Muscle layer of duodenum (tissue), 2 donors: ENCODE measurements around the gene CSNK1D.

Source experiments
- H3K27ac ChIP-seq: one replicate; pipeline ENCODE4 v1.7.0; 2013; ENCODE audit warnings: mild to moderate bottlenecking, low read length
- H3K27me3 ChIP-seq: one replicate; pipeline ENCODE4 v1.7.0; 2013; ENCODE audit warnings: low read depth, mild to moderate bottlenecking, control low read depth, low read length
- H3K36me3 ChIP-seq, 2 donors: one replicate each; pipeline ENCODE4 v1.7.0; 2013; ENCODE audit warnings: low read length in 2 of 2, control low read depth in 1 of 2, mild to moderate bottlenecking in 1 of 2; ENCODE audit not compliant: insufficient read depth in 2 of 2, control insufficient read depth in 1 of 2
- H3K4me1 ChIP-seq, 2 donors: one replicate each; pipeline ENCODE4 v1.7.0; 2013; ENCODE audit warnings: low read length in 2 of 2, mild to moderate bottlenecking in 2 of 2, control low read depth in 1 of 2, moderate library complexity in 1 of 2; ENCODE audit not compliant: insufficient read depth in 2 of 2, control insufficient read depth in 1 of 2
- H3K4me3 ChIP-seq, 2 donors: one replicate each; pipeline ENCODE4 v1.7.0; 2013; ENCODE audit warnings: low read length in 2 of 2, low read depth in 1 of 2, mild to moderate bottlenecking in 1 of 2
- H3K9me3 ChIP-seq, 2 donors: one replicate each; pipeline ENCODE4 v1.7.0; 2013; ENCODE audit warnings: low read length in 2 of 2, control low read depth in 1 of 2, mild to moderate bottlenecking in 1 of 2; ENCODE audit not compliant: control insufficient read depth in 1 of 2
- donor health status: healthy.

CSNK1D gene

DNA sequence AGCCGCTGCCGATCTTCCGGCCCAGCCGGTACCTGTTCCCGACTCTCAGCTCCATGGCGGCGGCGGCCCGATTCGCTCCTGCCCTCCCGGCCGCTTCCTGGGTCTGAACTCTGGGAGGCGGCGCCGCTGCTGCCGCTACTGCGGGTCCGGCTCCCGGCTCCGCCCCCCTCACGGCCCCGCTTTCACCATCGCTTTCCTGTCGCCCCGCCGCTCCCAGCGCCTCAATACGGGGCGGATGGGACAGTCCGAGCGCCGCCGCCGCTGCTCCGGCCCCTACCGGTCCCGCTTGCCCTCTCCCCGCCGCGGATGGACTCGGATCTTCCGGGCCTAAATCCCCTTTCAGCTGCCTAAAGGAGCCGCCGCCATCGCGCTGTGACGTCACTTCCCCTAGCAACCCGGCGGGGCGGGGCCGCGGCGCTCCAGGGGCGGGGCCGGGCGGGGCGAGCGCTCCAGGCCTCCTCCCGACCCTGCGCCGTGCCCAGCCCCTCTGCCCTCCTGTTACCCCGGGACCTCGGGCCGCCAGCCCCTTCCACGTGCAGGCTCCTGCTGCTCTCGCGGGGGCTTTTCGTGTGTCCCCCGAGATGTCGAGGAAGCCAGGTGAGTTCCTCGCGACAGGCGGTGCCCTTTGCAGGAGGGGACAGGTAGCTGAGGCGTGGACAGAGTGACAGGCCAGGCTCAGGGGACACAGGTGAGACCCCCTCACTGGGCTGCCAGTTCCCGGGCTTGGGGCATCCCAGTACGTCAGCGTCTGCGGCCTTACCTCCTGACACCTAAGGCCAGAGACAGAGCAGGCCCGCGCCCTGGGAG is at the start of gene CSNK1D:
TSS of gene CSNK1D (minus strand) at position 374 of the 807 bp plus-strand sequence. CDS start at position 55, 319 bp downstream.
- H3K27me3 ChIP-seq, result no peaks in the 10 kb centered on the region
- H3K36me3 ChIP-seq, result peaks cover 6 to 13% of the 10 kb centered on the region in 2 donors
- peak within 1 kb of the TSS; percentile 74 to 88 for H3K4me3 ChIP-seq
- peaks cover 18 to 53% of the 10 kb centered on the region in 2 donors for H3K4me1 ChIP-seq
- H3K27ac ChIP-seq, result peak within 1 kb of the TSS; percentile 86
- H3K9me3 ChIP-seq, result no peaks in the 10 kb centered on the region

DNA sequence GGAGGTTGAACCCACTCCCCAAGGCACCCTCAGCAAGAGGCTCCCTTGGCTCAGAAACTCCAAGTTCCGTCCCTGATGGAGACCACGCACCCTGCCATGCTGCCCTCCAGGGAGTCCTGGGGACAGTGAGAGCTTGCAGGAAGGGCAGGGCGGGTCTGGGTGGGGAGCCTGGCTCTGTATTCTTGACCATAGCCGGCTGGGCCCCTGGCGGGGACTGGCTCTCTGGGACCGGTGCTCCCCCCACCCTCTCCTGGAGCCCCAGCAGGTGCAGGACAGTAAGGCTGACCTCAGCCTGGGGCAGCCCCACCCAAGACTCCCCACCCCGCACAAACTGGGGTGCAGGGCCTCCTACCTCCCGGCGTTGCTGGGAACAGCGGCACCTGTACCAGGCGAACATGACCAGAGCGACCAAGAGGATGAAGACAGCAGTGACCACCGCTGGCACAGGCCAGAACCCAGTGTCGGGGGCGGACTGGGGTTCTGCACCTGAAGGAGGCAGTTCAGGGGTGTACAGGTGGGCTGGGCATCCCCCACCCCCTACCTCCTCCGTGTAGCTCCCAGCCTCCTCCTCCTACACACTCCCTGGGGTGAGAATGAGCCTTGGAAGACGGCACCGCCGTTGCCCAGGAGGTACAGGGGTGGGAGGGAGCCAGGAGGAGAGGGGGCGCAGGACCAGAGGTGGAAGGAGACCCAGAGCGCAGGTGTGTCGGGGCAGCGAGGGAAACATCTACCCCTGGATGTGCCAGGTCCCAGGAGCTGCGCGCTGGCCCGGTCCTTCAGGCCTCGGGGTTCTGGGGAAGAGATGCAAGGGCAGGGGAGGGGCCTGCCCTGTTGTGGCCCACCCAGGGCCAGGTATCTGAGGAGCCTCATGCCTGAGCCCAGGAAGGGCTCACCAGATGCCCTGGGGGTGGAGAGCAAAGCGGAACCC is 49.3 kb upstream of the CSNK1D start:
- Histone ChIP-seq H3K27ac (no peak overlapping the region), H3K36me3 (peaks cover 0 to 6% of the 10 kb centered on the region in 2 donors), H3K27me3 (no peaks in the 10 kb centered on the region), H3K9me3 (no peaks in the 10 kb centered on the region), H3K4me3 (no peak overlapping the region), H3K4me1 (peaks cover 0 to 9% of the 10 kb centered on the region in 2 donors)

DNA sequence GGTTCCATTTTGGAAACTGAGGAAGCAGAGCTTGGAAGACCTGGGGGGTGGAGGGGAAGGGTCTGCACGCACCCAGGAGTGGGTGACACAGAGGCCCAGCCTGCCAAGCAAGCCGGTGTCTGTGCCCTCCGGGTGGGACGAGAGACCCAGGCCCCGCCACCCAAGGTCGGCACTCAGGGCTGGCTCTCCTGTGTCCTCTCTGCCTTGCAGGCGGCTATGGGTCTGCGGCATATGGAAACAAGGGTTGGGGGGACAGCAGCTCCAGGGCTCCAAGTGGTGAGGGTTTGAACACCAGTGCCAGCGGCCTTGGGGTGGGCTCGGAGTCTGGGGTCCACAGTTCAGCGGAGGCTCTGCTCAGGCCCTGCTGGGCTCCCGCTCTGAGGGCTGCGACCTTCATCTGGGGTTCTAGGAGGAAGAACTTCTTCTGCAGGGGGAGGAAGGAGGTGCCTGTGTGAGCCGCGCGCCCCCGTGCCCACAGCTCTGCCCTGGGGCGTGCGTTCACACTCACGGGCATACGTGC is 48.5 kb upstream of the CSNK1D start:
- no peaks in the 10 kb centered on the region for H3K9me3 ChIP-seq
- peaks cover 0 to 9% of the 10 kb centered on the region in 2 donors for H3K4me1 ChIP-seq
- H3K27me3 ChIP-seq, result no peaks in the 10 kb centered on the region
- no peak overlapping the region for H3K4me3 ChIP-seq
- no peak overlapping the region for H3K27ac ChIP-seq
- peaks cover 0 to 6% of the 10 kb centered on the region in 2 donors for H3K36me3 ChIP-seq

DNA sequence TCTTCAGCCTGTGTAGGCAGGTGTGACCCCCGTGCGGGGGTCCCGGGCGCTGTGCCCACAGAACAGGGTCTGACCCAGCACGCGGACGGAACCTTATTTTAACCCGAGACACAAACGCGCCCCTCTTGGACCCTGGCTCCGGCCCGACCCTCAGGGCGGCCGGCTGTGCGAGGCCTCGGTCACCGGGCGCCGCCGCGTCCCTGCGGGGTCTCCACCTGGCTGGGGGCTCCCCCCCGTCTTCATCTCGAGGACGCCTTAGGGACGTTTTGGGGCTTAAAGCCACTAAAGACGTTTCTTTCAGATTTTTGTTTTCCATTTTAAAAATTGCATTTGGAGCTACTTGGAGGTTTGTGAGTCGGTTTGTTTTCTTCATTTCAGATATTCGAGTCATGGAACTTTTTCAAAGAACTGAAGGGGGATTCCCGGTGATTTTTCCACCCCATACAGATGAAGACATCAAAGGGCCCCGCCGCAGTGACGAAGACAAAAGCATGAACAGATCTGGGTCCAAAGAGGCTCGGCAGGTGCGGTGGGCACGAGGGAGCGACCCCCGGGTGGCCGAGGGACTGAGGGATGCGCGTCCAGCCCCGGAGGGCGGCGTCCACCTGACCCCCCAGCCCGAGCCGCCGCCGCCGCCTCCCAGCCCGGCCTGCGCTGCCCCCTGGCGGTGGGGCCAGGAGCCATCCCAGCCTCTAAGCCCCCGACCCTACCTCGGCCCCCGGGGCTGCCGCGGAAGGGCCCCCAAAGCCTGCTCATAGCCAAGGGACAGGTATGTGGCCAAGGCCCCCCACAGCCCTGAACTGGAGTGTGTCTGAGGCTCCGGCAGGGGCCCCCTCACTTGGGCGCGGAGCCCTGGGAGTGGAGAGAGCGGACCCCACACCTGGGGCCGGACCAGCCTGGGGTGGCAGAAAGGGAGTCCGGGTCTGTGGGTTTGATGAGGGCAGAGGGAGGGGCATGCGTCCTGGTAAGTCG is 47.7 kb upstream of the CSNK1D start:
- H3K9me3 ChIP-seq, result no peaks in the 10 kb centered on the region
- peaks cover 0 to 6% of the 10 kb centered on the region in 2 donors for H3K36me3 ChIP-seq
- peaks cover 0 to 10% of the 10 kb centered on the region in 2 donors for H3K4me1 ChIP-seq
- no peak overlapping the region for H3K27ac ChIP-seq
- no peak overlapping the region for H3K4me3 ChIP-seq
- peaks cover 6% of the 10 kb centered on the region for H3K27me3 ChIP-seq

DNA sequence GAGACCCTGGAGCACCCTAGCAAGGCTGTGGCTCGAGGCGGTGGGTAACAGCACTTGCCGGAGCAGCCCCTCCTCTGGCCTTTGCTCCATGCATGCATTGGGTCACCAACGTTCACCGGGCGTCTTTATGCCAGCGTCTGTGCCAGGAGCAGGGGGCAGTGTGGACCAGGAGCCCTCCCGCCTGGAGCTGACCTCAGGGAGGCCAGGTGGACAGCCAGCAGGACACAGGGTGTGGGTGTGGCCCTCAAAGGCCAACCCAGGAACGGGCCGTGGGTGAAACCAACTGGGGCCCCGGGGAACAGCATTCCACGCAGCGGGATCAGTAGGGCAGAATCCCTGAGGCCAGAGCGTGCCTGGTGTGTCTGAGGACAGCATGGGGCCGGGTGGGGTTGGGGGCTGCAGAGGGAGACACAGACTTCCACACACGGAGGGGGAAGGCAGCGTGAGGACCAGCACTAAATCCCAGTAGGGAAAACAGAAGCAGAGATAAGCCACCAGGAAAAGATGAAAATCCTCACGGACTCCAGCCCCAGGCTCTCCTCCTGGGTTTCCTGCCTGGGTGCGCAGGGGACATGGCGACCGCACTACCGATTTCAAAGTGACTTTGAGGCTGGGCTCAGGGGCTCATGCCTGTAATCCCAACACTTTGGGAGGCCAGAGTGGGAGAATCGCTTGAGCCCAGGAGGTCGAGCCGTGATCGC is 46.8 kb upstream of the CSNK1D start:
- Histone ChIP-seq H3K4me3 (no peak overlapping the region), H3K9me3 (no peaks in the 10 kb centered on the region), H3K27me3 (peaks cover 13% of the 10 kb centered on the region), H3K36me3 (no peaks in the 10 kb centered on the region), H3K27ac (no peak overlapping the region), H3K4me1 (peaks cover 0 to 19% of the 10 kb centered on the region in 2 donors)

DNA sequence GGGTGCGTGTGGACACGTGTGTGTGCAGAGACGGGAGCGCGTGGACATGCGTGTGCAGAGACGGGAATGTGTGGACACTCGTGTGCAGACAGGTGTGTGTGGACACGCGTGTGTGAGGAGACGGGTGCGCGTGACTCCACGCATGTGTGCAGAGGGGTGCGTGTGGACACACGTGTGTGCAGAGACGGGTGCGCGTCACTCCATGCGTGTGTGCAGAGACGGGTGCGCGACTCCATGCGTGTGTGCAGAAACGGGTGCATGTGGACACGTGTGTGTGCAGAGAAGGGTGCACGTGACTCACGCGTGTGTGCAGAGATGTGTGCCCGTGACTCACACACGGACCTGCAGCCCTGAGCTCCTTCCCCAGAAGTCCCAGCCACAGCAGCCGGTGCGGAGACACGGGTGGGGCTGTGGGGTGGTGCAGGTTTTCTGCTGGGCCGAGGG is 46.1 kb upstream of the CSNK1D start:
- no peak overlapping the region for H3K4me3 ChIP-seq
- no peaks in the 10 kb centered on the region for H3K36me3 ChIP-seq
- peaks cover 0 to 20% of the 10 kb centered on the region in 2 donors for H3K4me1 ChIP-seq
- H3K9me3 ChIP-seq, result no peaks in the 10 kb centered on the region
- H3K27me3 ChIP-seq, result peaks cover 14% of the 10 kb centered on the region
- no peak overlapping the region for H3K27ac ChIP-seq

DNA sequence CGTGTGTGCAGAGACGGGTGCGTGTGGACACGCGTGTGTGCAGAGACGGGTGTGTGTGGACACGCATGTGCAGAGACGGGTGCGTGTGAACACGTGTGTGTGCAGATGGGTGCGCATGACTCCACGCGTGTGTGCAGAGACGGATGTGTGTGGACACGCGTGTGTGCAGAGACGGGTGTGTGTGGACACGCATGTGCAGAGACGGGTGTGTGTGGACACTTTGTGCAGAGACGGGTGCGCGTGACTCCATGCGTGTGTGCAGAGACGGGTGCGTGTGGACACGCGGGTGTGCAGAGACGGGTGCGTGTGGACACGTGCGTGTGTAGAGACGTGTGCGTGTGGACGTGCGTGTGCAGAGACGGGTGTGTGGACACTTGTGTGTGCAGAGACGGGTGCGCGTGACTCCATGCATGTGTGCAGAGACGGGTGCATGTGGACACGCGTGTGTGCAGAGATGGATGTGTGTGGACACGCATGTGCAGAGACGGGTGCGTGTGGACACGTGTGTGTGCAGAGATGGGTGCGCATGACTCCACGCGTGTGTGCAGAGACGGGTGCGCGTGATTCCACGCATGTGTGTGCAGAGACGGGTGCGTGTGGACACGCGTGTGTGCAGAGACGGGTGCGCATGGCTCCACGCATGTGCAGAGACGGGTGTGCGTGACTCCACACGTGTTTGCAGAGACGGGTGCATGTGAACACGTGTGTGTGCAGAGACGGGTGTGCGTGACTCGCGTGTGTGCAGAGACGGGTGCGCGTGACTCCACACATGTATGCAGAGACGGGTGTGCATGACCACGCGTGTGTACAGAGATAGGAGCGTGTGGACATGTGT is 45.5 kb upstream of the CSNK1D start:
- H3K36me3 ChIP-seq, result no peaks in the 10 kb centered on the region
- peaks cover 14% of the 10 kb centered on the region for H3K27me3 ChIP-seq
- H3K9me3 ChIP-seq, result no peaks in the 10 kb centered on the region
- no peak overlapping the region for H3K27ac ChIP-seq
- H3K4me1 ChIP-seq, result peaks cover 0 to 20% of the 10 kb centered on the region in 2 donors
- no peak overlapping the region for H3K4me3 ChIP-seq

DNA sequence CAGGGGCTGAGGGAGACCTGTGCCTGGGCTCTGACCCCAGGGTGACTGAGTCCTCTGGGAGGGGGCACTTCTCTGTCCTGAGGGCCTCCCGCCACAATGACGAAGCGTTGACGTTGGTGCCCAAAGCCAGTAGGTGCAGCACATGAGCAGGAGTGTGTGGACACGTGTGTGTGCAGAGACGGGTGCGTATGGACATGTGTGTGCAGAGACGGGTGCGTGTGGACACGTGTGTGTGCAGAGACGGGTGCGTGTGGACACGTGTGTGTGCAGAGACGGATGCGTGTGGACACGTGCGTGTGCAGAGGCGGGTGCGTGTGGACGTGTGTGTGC is 44.6 kb upstream of the CSNK1D start:
- Histone ChIP-seq H3K9me3 (no peaks in the 10 kb centered on the region), H3K4me1 (peaks cover 0 to 20% of the 10 kb centered on the region in 2 donors), H3K27ac (no peak overlapping the region), H3K36me3 (no peaks in the 10 kb centered on the region), H3K27me3 (peaks cover 14% of the 10 kb centered on the region), H3K4me3 (no peak overlapping the region)

DNA sequence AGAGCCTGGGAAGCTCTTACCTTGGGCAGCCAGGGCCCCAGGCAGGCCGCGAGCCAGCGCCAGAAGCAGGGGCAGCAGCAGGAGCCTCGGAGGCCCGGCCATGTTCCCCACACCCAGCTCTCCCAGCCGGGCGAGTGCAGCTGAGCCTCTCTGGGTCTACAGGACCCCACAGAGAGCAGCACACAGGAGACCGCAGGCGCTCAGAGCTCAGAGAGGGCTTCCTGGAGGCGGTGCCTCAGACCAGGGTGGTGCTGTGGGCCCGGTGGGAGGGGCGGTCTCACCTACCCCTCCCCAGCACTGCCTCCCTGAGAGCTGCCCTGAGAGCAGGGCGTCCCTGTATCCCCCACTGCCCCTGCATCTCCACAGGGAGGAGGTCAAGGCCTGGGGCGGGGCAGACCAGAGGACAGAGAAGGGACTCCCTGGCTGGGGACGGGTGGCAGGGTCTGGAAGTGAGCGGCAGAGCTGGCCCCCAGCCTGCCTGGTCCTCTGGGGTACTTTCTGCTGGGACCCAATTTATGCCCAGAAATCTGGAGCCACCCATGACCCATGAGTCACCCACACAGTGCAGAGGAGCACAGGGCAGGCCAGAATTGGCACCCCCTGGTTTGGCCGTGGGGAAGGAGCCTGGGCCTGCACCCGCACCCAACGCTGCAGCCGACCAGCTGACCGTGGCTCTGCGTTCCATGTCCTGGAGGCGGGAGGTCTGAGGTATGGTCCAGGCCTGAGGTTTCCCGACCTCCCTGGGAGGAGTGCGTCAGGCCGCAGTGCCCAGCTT is 44.1 kb upstream of the CSNK1D start, which contains the start of gene CD7:
TSS of gene CD7 (minus strand) at position 215 of the 775 bp plus-strand sequence. CDS start at position 102, 113 bp downstream.
- Histone ChIP-seq H3K27me3 (peaks cover 14% of the 10 kb centered on the region), H3K27ac (no peak within 1 kb of the TSS), H3K4me3 (no peak within 1 kb of the TSS), H3K9me3 (no peaks in the 10 kb centered on the region), H3K4me1 (peaks cover 0 to 20% of the 10 kb centered on the region in 2 donors), H3K36me3 (no peaks in the 10 kb centered on the region)
